ENCODE data around the gene BCAS1.

BCAS1 gene

DNA sequence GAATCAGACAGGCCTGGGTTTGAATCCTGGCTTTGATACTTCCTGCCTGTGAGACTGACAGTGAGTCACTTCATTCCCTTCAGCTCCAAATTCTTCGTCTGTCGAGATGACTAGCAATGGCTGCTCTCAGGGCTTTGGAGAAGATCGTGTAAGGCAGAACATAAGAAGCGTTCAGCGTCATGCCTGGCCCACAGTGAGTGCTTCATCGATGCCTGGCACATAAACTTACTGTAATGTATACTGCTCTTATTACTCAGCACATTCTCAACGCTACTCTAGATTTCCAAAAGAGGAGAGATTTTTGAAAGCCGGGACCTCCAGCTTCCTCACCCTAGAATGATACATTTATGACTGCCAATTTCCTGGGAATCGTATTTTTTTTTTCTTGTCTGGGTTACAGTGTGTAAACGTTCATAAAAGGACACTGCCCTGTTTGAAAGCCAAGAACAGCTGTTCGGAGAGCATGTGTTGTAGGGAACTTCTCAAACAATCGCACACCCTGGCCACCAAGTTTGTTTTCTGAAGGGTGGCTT is 16.2 kb upstream of the BCAS1 start:
- Histone ChIP-seq H4K20me1 (ENCODE audit: insufficient read depth, low read length) (no peaks in the 10 kb centered on the region), H3K4me3 (ENCODE audit: low read depth in 1 of 2, low read length in 2 of 2) (no peak overlapping the region), H3K27me3 (ENCODE audit: insufficient read depth, low read length, poor library complexity) (peaks cover 5% of the 10 kb centered on the region), H3K27ac (ENCODE audit: low read length) (no peak overlapping the region), H3K9me3 (ENCODE audit: insufficient read depth, low read length, severe bottlenecking) (no peaks in the 10 kb centered on the region), H3K4me2 (ENCODE audit: insufficient read depth, low read length) (no peak overlapping the region), H3K9ac (ENCODE audit: low read depth, low read length) (no peak overlapping the region), H3K79me2 (ENCODE audit: insufficient read depth, low read length) (no peaks in the 10 kb centered on the region), H3K4me1 (ENCODE audit: insufficient read depth, low read length) (no peaks in the 10 kb centered on the region), H2AFZ (ENCODE audit: low read depth, low read length) (no peak overlapping the region), H3K36me3 (ENCODE audit: insufficient read depth, low read length) (no peaks in the 10 kb centered on the region)
- no peak for DNase-seq
- TF ChIP-seq EZH2 (IDR thresholded peaks at IDR 0.05; ENCODE audit: borderline replicate concordance, low read depth, low read length, severe bottlenecking) (no peak), CTCF (IDR thresholded peaks at IDR 0.05; ENCODE audit: borderline replicate concordance, extremely low read depth, low read length, poor library complexity, severe bottlenecking) (no peak)
- no peak for ATAC-seq (ENCODE audit: insufficient read depth, low read depth)

DNA sequence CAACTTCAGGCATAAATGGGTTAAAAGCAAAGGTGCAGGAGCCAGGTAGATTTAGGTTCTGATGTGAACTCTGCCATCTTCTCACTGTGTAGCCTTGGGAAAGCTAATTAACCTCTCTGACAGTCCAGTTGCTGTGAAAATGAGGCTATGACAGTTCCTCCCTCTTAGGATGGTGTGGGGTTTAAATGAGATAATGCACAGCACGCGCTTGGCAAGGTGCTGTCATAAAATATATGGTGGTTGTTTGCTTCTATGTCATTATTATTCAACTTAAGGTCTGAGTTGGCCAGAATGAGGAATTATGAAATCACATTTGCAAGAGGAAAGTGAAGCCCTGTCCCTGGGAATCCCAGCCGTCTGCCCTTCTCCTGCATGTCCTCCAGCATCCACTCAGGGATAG is 15.5 kb upstream of the BCAS1 start:
- Histone ChIP-seq H3K36me3 (ENCODE audit: insufficient read depth, low read length) (no peaks in the 10 kb centered on the region), H2AFZ (ENCODE audit: low read depth, low read length) (no peak overlapping the region), H3K4me2 (ENCODE audit: insufficient read depth, low read length) (no peak overlapping the region), H3K27ac (ENCODE audit: low read length) (no peak overlapping the region), H4K20me1 (ENCODE audit: insufficient read depth, low read length) (no peaks in the 10 kb centered on the region), H3K9me3 (ENCODE audit: insufficient read depth, low read length, severe bottlenecking) (no peaks in the 10 kb centered on the region), H3K4me1 (ENCODE audit: insufficient read depth, low read length) (no peaks in the 10 kb centered on the region), H3K79me2 (ENCODE audit: insufficient read depth, low read length) (no peaks in the 10 kb centered on the region), H3K27me3 (ENCODE audit: insufficient read depth, low read length, poor library complexity) (peaks cover 5% of the 10 kb centered on the region), H3K9ac (ENCODE audit: low read depth, low read length) (no peak overlapping the region), H3K4me3 (ENCODE audit: low read depth in 1 of 2, low read length in 2 of 2) (no peak overlapping the region)
- ATAC-seq (ENCODE audit: insufficient read depth, low read depth) (no peak), DNase-seq (no peak)
- TF ChIP-seq CTCF (IDR thresholded peaks at IDR 0.05; ENCODE audit: borderline replicate concordance, extremely low read depth, low read length, poor library complexity, severe bottlenecking) (no peak), EZH2 (IDR thresholded peaks at IDR 0.05; ENCODE audit: borderline replicate concordance, low read depth, low read length, severe bottlenecking) (no peak)

- Histone ChIP-seq H3K4me1 (ENCODE audit: insufficient read depth, low read length) (no peaks in the 10 kb centered on the region), H3K27me3 (ENCODE audit: insufficient read depth, low read length, poor library complexity) (peaks cover 3% of the 10 kb centered on the region), H4K20me1 (ENCODE audit: insufficient read depth, low read length) (no peaks in the 10 kb centered on the region), H3K36me3 (ENCODE audit: insufficient read depth, low read length) (no peaks in the 10 kb centered on the region), H2AFZ (ENCODE audit: low read depth, low read length) (no peak overlapping the region), H3K9ac (ENCODE audit: low read depth, low read length) (no peak overlapping the region), H3K4me3 (ENCODE audit: low read depth in 1 of 2, low read length in 2 of 2) (no peak overlapping the region), H3K9me3 (ENCODE audit: insufficient read depth, low read length, severe bottlenecking) (no peaks in the 10 kb centered on the region), H3K27ac (ENCODE audit: low read length) (no peak overlapping the region), H3K4me2 (ENCODE audit: insufficient read depth, low read length) (no peak overlapping the region), H3K79me2 (ENCODE audit: insufficient read depth, low read length) (no peaks in the 10 kb centered on the region)
- ATAC-seq (ENCODE audit: insufficient read depth, low read depth) (no peak), DNase-seq (no peak)
- TF ChIP-seq EZH2 (IDR thresholded peaks at IDR 0.05; ENCODE audit: borderline replicate concordance, low read depth, low read length, severe bottlenecking) (no peak), CTCF (IDR thresholded peaks at IDR 0.05; ENCODE audit: borderline replicate concordance, extremely low read depth, low read length, poor library complexity, severe bottlenecking) (no peak)
These were observed 15.0 kb upstream of the BCAS1 start for GRCh38 chr20:54085425-54085824.

All from DND-41 (cell line).